Heart left ventricle (tissue), 13 donors: Measurements from ENCODE around the gene LOC128125822.

ENCODE experiments used
- CTCF ChIP-seq, 12 donors: fragments of 200-600 bp; sonication (generic) in 4 of 12; IDR thresholded peaks; one replicate each; pipeline versions ENCODE4 v1.5.0 to v1.8.0; 2018 to 2022; ENCODE audit warnings: antibody characterized with exemption in 12 of 12, mild to moderate bottlenecking in 5 of 12
- POLR2A ChIP-seq, 2 donors: fragments of 450-650 bp; IDR thresholded peaks; one replicate each; pipeline ENCODE4 v1.6.1; 2017; ENCODE audit warnings: antibody characterized with exemption in 2 of 2, mild to moderate bottlenecking in 2 of 2, moderate library complexity in 2 of 2
- donor health status: ischemic (EF 13 %, LVEDD 7.1; RV severe dilation, severe dysfunction).
- donor health status: DM: no; HTN: yes; CAD: no.
- donor health status: DM: no; HTN: no; CAD: no.
- donor health status: ischemic (EF 25% LVEDD 6.9; RV normal size, moderate dysfunction).
- donor health status: ischemic (EF 25% LVEDD 5.7; RV mildly dilated, moderate dysfunction).
- donor health status: ischemic (EF 35%, LVEDD 5.7; RV mildly dilated, moderate dysfunction).
- donor health status: nonischemic (EF 11% LVEDD 7.7; RV severe dilation, severe dysfunction).
- donor health status: DM: yes; HTN: yes; CAD: no.
- donor health status: PGD.
- donor health status: ischemic (EF 29% LVEDD 5.4; RV normal size, mild dysfunction).
- donor health status: nonischemic (EF 23%, LVEDD 6.1; RV moderate dilation, normal function).

DNA sequence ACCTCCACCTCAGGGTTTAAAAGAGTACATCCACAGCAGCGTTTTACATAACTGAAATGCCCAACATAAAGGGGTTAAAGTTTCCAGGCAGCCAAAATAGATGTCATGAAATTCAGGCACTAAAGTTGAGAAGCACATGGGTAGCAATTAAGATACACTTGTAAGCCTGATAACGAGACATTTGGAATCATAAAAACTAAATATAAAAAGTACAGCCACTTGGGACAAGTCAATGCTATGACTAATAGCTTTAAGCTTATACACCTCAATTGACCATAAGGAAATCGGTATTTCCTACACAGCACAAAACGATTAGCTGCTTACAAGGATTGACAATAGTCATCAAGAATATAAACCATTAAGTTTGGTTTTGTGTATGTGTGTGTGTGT, 11.8 kb downstream of the LOC128125822 start:
- no peak for TF ChIP-seq CTCF (IDR thresholded peaks at IDR 0.05)
- no peak for TF ChIP-seq POLR2A (IDR thresholded peaks at IDR 0.05)
